Astrocyte of the spinal cord (primary cell): ENCODE data around the gene INO80C.
A peak's percentile ranks its signal among the peaks of the same experiment; 100 is the strongest.

Source experiments
- DNase-seq: peaks from one replicate; pipeline ENCODE4 v3.0.0; 2011; ENCODE audit warnings: low read depth, low spot score
- H3K4me3 ChIP-seq: 2 replicates; pipeline ENCODE4 v1.5.1; 2011; ENCODE audit warnings: low read depth, mild to moderate bottlenecking, low read length, moderate library complexity
- in situ Hi-C: cut with HindIII; loops from 2 replicates; pipeline ENCODE4 v1.10.0; 2017; ENCODE audit warnings: low sequenced_read_pairs
- TF ChIP-seq, protein P1 (sequence below): IDR thresholded peaks from 2 replicates; pipeline ENCODE4 v1.5.1; 2012; ENCODE audit warnings: low read depth, mild to moderate bottlenecking, low read length, inconsistent platforms

Gene INO80C, protein sequence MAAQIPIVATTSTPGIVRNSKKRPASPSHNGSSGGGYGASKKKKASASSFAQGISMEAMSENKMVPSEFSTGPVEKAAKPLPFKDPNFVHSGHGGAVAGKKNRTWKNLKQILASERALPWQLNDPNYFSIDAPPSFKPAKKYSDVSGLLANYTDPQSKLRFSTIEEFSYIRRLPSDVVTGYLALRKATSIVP

GRCh38 chr18:35497370-35498197 lies at the start of gene INO80C:
INO80C (minus strand) TSS chr18:35497960; CDS start chr18:35497874, 86 bp downstream.
- peak within 1 kb of the TSS; percentile 61 for H3K4me3 ChIP-seq
- DNase-seq, result peak; percentile 96
- in situ Hi-C loops, result no loop called here
- TF ChIP-seq, protein P1, sequence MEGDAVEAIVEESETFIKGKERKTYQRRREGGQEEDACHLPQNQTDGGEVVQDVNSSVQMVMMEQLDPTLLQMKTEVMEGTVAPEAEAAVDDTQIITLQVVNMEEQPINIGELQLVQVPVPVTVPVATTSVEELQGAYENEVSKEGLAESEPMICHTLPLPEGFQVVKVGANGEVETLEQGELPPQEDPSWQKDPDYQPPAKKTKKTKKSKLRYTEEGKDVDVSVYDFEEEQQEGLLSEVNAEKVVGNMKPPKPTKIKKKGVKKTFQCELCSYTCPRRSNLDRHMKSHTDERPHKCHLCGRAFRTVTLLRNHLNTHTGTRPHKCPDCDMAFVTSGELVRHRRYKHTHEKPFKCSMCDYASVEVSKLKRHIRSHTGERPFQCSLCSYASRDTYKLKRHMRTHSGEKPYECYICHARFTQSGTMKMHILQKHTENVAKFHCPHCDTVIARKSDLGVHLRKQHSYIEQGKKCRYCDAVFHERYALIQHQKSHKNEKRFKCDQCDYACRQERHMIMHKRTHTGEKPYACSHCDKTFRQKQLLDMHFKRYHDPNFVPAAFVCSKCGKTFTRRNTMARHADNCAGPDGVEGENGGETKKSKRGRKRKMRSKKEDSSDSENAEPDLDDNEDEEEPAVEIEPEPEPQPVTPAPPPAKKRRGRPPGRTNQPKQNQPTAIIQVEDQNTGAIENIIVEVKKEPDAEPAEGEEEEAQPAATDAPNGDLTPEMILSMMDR, result no peak

- in situ Hi-C loops, result no loop called here
- DNase-seq, result no peak
- H3K4me3 ChIP-seq, result no peak overlapping the region
- TF ChIP-seq, protein P1, result no peak
Measured at GRCh38 chr18:35547008-35547605, 49.3 kb upstream of the INO80C start.

GRCh38 chr18:35542356-35542755 lies 44.6 kb upstream of the INO80C start:
- in situ Hi-C loops, result no loop called here
- DNase-seq, result no peak
- TF ChIP-seq, protein P1, result no peak

GRCh38 chr18:35535297-35535696 lies 37.5 kb upstream of the INO80C start:
- no peak for DNase-seq
- TF ChIP-seq, protein P1, result no peak
- no peak overlapping the region for H3K4me3 ChIP-seq
- in situ Hi-C loops, result no loop called here

More at GRCh38 chr18:35542356-35542755, 44.6 kb upstream of the INO80C start:
- no peak overlapping the region for H3K4me3 ChIP-seq

DNA sequence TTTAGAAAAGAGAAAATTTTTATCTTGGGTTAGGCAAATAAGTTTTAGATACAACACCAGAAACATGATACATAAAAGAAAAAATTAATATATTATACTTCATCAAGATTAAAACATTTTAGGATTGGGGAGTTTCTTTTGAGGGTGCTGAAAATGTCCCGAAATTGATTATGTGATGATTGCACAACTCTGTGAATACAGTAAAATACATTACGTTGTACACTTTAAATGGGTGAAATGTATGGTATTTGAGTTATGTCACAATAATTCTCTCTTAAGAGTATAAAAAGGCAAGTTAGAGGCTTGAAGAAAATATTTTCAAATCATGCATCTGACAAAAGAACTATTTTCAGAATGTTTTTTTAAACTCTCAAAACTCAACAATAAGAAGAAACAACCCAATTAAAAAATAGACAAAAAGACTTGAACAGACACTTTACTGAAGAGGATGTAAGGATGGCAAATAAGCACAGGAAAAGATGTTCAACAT lies 36.2 kb upstream of the INO80C start:
- no peak overlapping the region for H3K4me3 ChIP-seq
- TF ChIP-seq, protein P1, result no peak
- in situ Hi-C loops, result no loop called here
- DNase-seq, result no peak

- in situ Hi-C loops, result no loop called here
- TF ChIP-seq, protein P1, result no peak
- no peak for DNase-seq
- H3K4me3 ChIP-seq, result no peak overlapping the region
Measured at GRCh38 chr18:35528749-35529274, 31.1 kb upstream of the INO80C start.
